ENCODE results near the gene TRMT61A. TPM values are rescaled to one million over a fixed set of nuclear protein-coding genes. Genes with fewer than 3 reads are reported as not detected.

Gene TRMT61A
- total and polyA plus RNA-seq, 9 of the 15 experiments (the other 6 are each of a cell fraction or from before 2014, with no cell fraction given) = 0.10 to 24.8 (median 5.1) TPM

DNA sequence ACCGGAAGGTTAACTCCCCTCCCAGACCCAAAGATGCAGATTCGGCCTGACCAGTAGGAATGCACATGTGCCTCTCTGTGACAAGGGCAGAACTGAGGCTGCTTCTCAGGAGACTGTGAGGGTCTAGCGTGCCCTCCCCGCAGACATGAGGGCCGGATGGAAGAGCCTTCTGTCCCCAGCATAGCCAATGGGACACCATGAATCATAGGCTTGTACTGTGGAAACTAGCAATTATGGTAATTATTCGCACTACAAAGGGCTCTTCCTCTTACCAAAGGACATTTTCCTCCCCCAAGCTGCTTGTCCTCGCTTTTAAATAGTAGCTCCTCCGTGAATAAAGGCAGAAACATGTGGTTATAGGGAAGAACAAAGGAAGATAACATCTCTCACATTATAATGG is 40.0 kb downstream of the TRMT61A start:
- H3K79me2 ChIP-seq (ENCODE audit: control insufficient read depth, insufficient read depth, low read length) = peaks cover 43% of the 10 kb centered on the region
- H3K9ac ChIP-seq (ENCODE audit: insufficient read depth in 1 of 2, low read depth in 2 of 2, low read length in 2 of 2) = no peak overlapping the region
- H3K27ac ChIP-seq (ENCODE audit: extremely low read depth, low read depth, low read length) = no peak overlapping the region
- peaks cover 22% of the 10 kb centered on the region; the same call in 1 of the 3 replicates for H3K36me3 ChIP-seq (ENCODE audit: control insufficient read depth, insufficient read depth, low read length)
- no peak overlapping the region for H3K4me2 ChIP-seq (ENCODE audit: insufficient read depth, low read length)
- POLR2A ChIA-PET = interaction anchor here (0.8 kb wide), 1 partner anchor 50 kb away, joined by 3 read pairs; no protein-coding TSS in a partner anchor
- no peak overlapping the region for H3K4me3 ChIP-seq
- no peak for FAIRE-seq
- no peak for ATAC-seq
- no peaks in the 10 kb centered on the region for H3K27me3 ChIP-seq (ENCODE audit: control insufficient read depth in 2 of 2, insufficient read depth in 2 of 2, low read length in 2 of 2)
- H3K9me1 ChIP-seq (ENCODE audit: control insufficient read depth, insufficient read depth, low read length) = no peaks in the 10 kb centered on the region
- BruUV-seq (replicated peaks) = no TSS peak
- in situ Hi-C loops (cut with MboI) (no loop called here), intact Hi-C loops (cut with micrococcal nuclease) (no loop called here)
- H3K9me3 ChIP-seq (replicated peaks; ENCODE audit: control insufficient read depth, insufficient read depth, low read depth, low read length) = no peaks in the 10 kb centered on the region
- no peak overlapping the region for H2AFZ ChIP-seq (ENCODE audit: low read depth, low read length)
- WGBS (ENCODE audit: insufficient coverage, low coverage, missing lambda C conversion rate) = 86% methylated on average over 8 of the region's 8 CpGs
- CTCF ChIA-PET (ENCODE audit: low intra/inter-chr PET ratio) = no interaction called here
- peaks cover 0 to 3% of the 10 kb centered on the region in 2 experiments; a peak in 3 of 5 replicates for H3K4me1 ChIP-seq (replicated peaks in 1 of 2; ENCODE audit: control insufficient read depth in 2 of 2, insufficient read depth in 2 of 2, low read length in 2 of 2)
- H4K20me1 ChIP-seq (replicated peaks; ENCODE audit: control insufficient read depth, insufficient read depth, low read length) = peaks cover 3% of the 10 kb centered on the region; the same call in 1 of the 2 replicates
- no peak for DNase-seq (ENCODE audit: extremely low read depth in 1 of 4, low spot score in 3 of 4)
- TF ChIP-seq RAD51 (IDR thresholded peaks at IDR 0.05; ENCODE audit: borderline replicate concordance, low read depth) = no peak
- TF ChIP-seq MITF (IDR thresholded peaks at IDR 0.05) = no peak
- no peak for TF ChIP-seq NFE2L1 (tag; IDR thresholded peaks at IDR 0.05; ENCODE audit: borderline replicate concordance, low read depth)
- TF ChIP-seq E2F4 (CRISPR knock-in tag; IDR thresholded peaks at IDR 0.05; ENCODE audit: low read depth) = no peak
- no peak for TF ChIP-seq ELK1 (CRISPR knock-in tag; IDR thresholded peaks at IDR 0.05)
- TF ChIP-seq NFE2 (IDR thresholded peaks at IDR 0.05; ENCODE audit: low read depth) = no peak
- TF ChIP-seq DPF2 (IDR thresholded peaks at IDR 0.05) = no peak
- no peak for TF ChIP-seq MECOM (CRISPR knock-in tag; IDR thresholded peaks at IDR 0.05)
- no peak for TF ChIP-seq SP1 (CRISPR knock-in tag; IDR thresholded peaks at IDR 0.05)
- TF ChIP-seq KHSRP (IDR thresholded peaks at IDR 0.05) = no peak
- no peak for TF ChIP-seq TCF7 (IDR thresholded peaks at IDR 0.05; ENCODE audit: borderline replicate concordance)
- TF ChIP-seq ZNF77 (CRISPR knock-in tag; IDR thresholded peaks at IDR 0.05) = no peak
- TF ChIP-seq MLLT1 (IDR thresholded peaks at IDR 0.05) = no peak
- no peak for TF ChIP-seq YY1 (IDR thresholded peaks at IDR 0.05; ENCODE audit: borderline replicate concordance in 1 of 3, control insufficient read depth in 1 of 3, extremely low read depth in 1 of 3, insufficient read depth in 3 of 3, insufficient read length in 1 of 3, insufficient replicate concordance in 2 of 3, low read depth in 1 of 3, low read length in 2 of 3)
- TF ChIP-seq MAZ (CRISPR knock-in tag; conservative IDR thresholded peaks at IDR 0.05 in 1 of 2, IDR thresholded peaks at IDR 0.05 in 1 of 2) = no peak

All from K562 (cell line).